PC-3 (cell line): ENCODE results near the gene NAV2. TPM values are rescaled to one million over a fixed set of nuclear protein-coding genes. Genes with fewer than 3 reads are reported as not detected.
A peak's percentile ranks its signal among the peaks of the same experiment; 100 is the strongest.

ENCODE experiments used
- ATAC-seq: fragments of 200-7000 bp; cut with Tn5 transposase; 2 replicates; pipeline ENCODE4 v1.9.1; 2020; ENCODE audit warnings: mild to moderate bottlenecking, moderate library complexity
- BruUV-seq: library from RNA; stranded (reverse); fragments of 400-500 nt; replicated peaks from 2 replicates; lab custom pipeline; 2021; lab: Mats Ljungman, UMichigan
- CTCF ChIA-PET: fragments of 300-600 bp; sonication (Branson Sonifier 250); formaldehyde crosslinking; loops from one replicate; lab custom pipeline; 2022; ENCODE audit warnings: antibody characterized with exemption; lab: Charles Lee
- POLR2A ChIA-PET: fragments of 300-600 bp; sonication (Branson Sonifier 250); formaldehyde crosslinking; loops from one replicate; lab custom pipeline; 2022; ENCODE audit warnings: antibody characterized with exemption; ENCODE audit not compliant: unreplicated experiment; lab: Charles Lee
- DNase-seq: peaks from one replicate; pipeline ENCODE4 v3.0.0-alpha.2; 2015
- H2AFZ ChIP-seq: fragments of 300-600 bp; sonication (generic); 2 replicates; pipeline ENCODE4 v1.6.0; 2016; ENCODE audit warnings: antibody characterized with exemption, low read length
- H3F3A ChIP-seq: fragments of 300-600 bp; sonication (generic); one replicate; pipeline ENCODE4 v1.6.0; 2017; ENCODE audit warnings: antibody characterized with exemption, low read length, control low read depth, mild to moderate bottlenecking; ENCODE audit not compliant: unreplicated experiment
- H3K27ac ChIP-seq: fragments of 300-600 bp; sonication (generic); 2 replicates; pipeline ENCODE4 v1.5.1; 2016; ENCODE audit warnings: mild to moderate bottlenecking, low read length
- H3K27me3 ChIP-seq: fragments of 300-600 bp; sonication (generic); 2 replicates; pipeline ENCODE4 v1.6.1; 2016; ENCODE audit warnings: low read length, mixed read lengths
- H3K36me3 ChIP-seq: fragments of 300-600 bp; sonication (generic); 2 replicates; pipeline ENCODE4 v1.6.1; 2016; ENCODE audit warnings: low read depth, mixed run types, low read length, mixed read lengths
- H3K4me1 ChIP-seq: fragments of 300-600 bp; sonication (generic); 2 replicates; pipeline ENCODE4 v1.5.1; 2016; ENCODE audit warnings: low read length; ENCODE audit not compliant: insufficient read depth
- H3K4me2 ChIP-seq: fragments of 300-600 bp; sonication (generic); 2 replicates; pipeline ENCODE4 v1.6.0; 2016; ENCODE audit warnings: low read length
- H3K4me3 ChIP-seq: fragments of 300-600 bp; sonication (generic); 2 replicates; pipeline ENCODE4 v1.5.1; 2016; ENCODE audit warnings: mild to moderate bottlenecking, low read length, mixed read lengths
- H3K79me2 ChIP-seq: fragments of 300-600 bp; sonication (generic); 2 replicates; pipeline ENCODE4 v1.6.1; 2017; ENCODE audit warnings: low read length, mixed read lengths
- H3K9ac ChIP-seq: fragments of 300-600 bp; sonication (generic); 2 replicates; pipeline ENCODE4 v1.6.0; 2016; ENCODE audit warnings: mild to moderate bottlenecking, low read length
- H3K9me2 ChIP-seq: fragments of 300-600 bp; sonication (generic); replicated peaks from 2 replicates; pipeline ENCODE4 v1.6.1; 2016; ENCODE audit warnings: mixed run types, low read length, mixed read lengths
- H3K9me3 ChIP-seq: fragments of 300-600 bp; sonication (generic); 2 replicates; pipeline ENCODE4 v1.6.1; 2016; ENCODE audit warnings: low read length, mixed read lengths
- H4K20me1 ChIP-seq: fragments of 300-600 bp; sonication (generic); 2 replicates; pipeline ENCODE4 v1.6.1; 2016; ENCODE audit warnings: low read length, mixed read lengths
- CTCF ChIP-seq: fragments of 300-600 bp; sonication (generic); conservative IDR thresholded peaks from 2 replicates; pipeline ENCODE4 v1.5.1; 2017; ENCODE audit warnings: antibody characterized with exemption, low read depth, mild to moderate bottlenecking, low read length
- EZH2 ChIP-seq: fragments of 300-600 bp; sonication (generic); IDR thresholded peaks from one replicate; pipeline ENCODE4 v1.6.1; 2017; ENCODE audit warnings: antibody characterized with exemption, mild to moderate bottlenecking, low read length; ENCODE audit not compliant: unreplicated experiment
- EZH2phosphoT487 ChIP-seq: fragments of 300-600 bp; sonication (generic); IDR thresholded peaks from 2 replicates; pipeline ENCODE4 v1.6.1; 2018; ENCODE audit warnings: mild to moderate bottlenecking, antibody characterized with exemption, low read length, borderline replicate concordance
- intact Hi-C: fragments of 100-400 bp; cut with micrococcal nuclease; formaldehyde crosslinking; loops from 2 replicates; pipeline ENCODE4 v1.9.0; 2023
- total RNA-seq: library from RNA; depleted of rRNA; stranded (reverse); fragments of >200 nt; gene quantifications from 2 replicates; pipeline ENCODE4 v1.2.3, GENCODE V29; 2014

NAV2 gene
- total RNA-seq, 1 experiment from 2014 or later: 10.4 TPM

GRCh38 chr11:20097319-20098221, 384.9 kb downstream of the NAV2 start:
- H3K27ac ChIP-seq: peak overlapping the region; percentile 69
- intact Hi-C loops: no loop called here
- H3K27me3 ChIP-seq: no peaks in the 10 kb centered on the region
- no peaks in the 10 kb centered on the region for H3K9me3 ChIP-seq
- peaks cover 23% of the 10 kb centered on the region for H3K4me1 ChIP-seq
- ATAC-seq (peak; percentile 80), DNase-seq (peak; percentile 60)
- H3K4me3 ChIP-seq: no peak overlapping the region
- H2AFZ ChIP-seq: no peak overlapping the region
- H3K9ac ChIP-seq: no peak overlapping the region; the same call in 1 of the 2 replicates
- 0 out of 2 replicates have a peak, but pooled peaks cover 5% of the 10 kb centered on the region for H4K20me1 ChIP-seq
- H3K9me2 ChIP-seq: no peaks in the 10 kb centered on the region
- no peaks in the 10 kb centered on the region for H3F3A ChIP-seq
- POLR2A ChIA-PET: interaction anchor here (0.5 to 0.6 kb wide), 2 partner anchors 14 to 771 kb away, joined by 3 read pairs; no protein-coding TSS in a partner anchor
- H3K36me3 ChIP-seq: peaks cover 4% of the 10 kb centered on the region; the same call in 1 of the 2 replicates
- no peak for TF ChIP-seq EZH2phosphoT487
- TF ChIP-seq CTCF: no peak
- no peak for TF ChIP-seq EZH2
- H3K4me2 ChIP-seq: peak overlapping the region; percentile 3
- H3K79me2 ChIP-seq: no peaks in the 10 kb centered on the region
- no TSS peak for BruUV-seq
- CTCF ChIA-PET: interaction anchor here (0.6 kb wide), 1 partner anchor 55 kb away, joined by 3 read pairs; no protein-coding TSS in a partner anchor

DNA sequence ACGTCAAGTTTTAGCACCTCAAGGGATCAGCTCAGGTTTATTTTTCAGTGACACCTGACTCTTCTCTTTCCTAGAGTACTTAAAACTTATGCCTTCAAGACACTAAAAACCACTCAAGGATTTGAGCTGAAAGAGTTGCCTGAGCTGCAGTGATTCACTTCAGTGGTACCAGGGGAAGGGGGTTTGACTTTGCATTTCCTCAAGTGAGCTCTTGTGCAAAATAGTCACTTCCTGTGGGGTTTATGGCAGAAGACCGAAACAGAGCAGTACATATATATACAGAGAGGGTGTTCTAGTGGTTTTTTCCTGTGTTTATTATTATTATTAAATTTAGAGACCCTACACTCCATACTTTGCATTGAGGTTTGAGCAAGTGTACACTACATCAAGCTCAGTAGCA, 386.9 kb downstream of the NAV2 start:
- Histone ChIP-seq H4K20me1 (0 out of 2 replicates have a peak, but pooled peaks cover 5% of the 10 kb centered on the region), H3K9me3 (no peaks in the 10 kb centered on the region), H3K4me2 (no peak overlapping the region), H3F3A (no peaks in the 10 kb centered on the region), H3K36me3 (no peaks in the 10 kb centered on the region; the same call in 1 of the 2 replicates), H3K79me2 (no peaks in the 10 kb centered on the region), H3K9ac (no peak overlapping the region), H3K9me2 (no peaks in the 10 kb centered on the region), H3K27me3 (no peaks in the 10 kb centered on the region), H3K27ac (no peak overlapping the region), H3K4me1 (peaks cover 23% of the 10 kb centered on the region), H2AFZ (no peak overlapping the region), H3K4me3 (no peak overlapping the region)
- intact Hi-C loops: no loop called here
- DNase-seq (no peak), ATAC-seq (no peak)
- BruUV-seq: no TSS peak
- no peak for TF ChIP-seq EZH2
- no peak for TF ChIP-seq CTCF
- TF ChIP-seq EZH2phosphoT487: no peak
- ChIA-PET POLR2A (no interaction called here), CTCF (no interaction called here)
